ENCODE data around the gene SEMA4D.

Gene SEMA4D

GRCh38 chr9:89363921-89364665, 133.8 kb downstream of the SEMA4D start:
- no peak overlapping the region for H3K4me3 ChIP-seq (ENCODE audit: control insufficient read depth, low read depth, low read length)
- DNase-seq (ENCODE audit: low read depth) = no peak
- no peak for TF ChIP-seq CTCF (IDR thresholded peaks at IDR 0.05; ENCODE audit: control insufficient read depth, insufficient read depth, low read depth, low read length, missing control alignments)

GRCh38 chr9:89363311-89363670, 134.6 kb downstream of the SEMA4D start:
- TF ChIP-seq CTCF (IDR thresholded peaks at IDR 0.05; ENCODE audit: control insufficient read depth, insufficient read depth, low read depth, low read length, missing control alignments) = no peak
- H3K4me3 ChIP-seq (ENCODE audit: control insufficient read depth, low read depth, low read length) = no peak overlapping the region
- no peak for DNase-seq (ENCODE audit: low read depth)

- H3K4me3 ChIP-seq (ENCODE audit: control insufficient read depth, low read depth, low read length) = no peak overlapping the region
- no peak for DNase-seq (ENCODE audit: low read depth)
- TF ChIP-seq CTCF (IDR thresholded peaks at IDR 0.05; ENCODE audit: control insufficient read depth, insufficient read depth, low read depth, low read length, missing control alignments) = no peak
These were observed 135.1 kb downstream of the SEMA4D start for GRCh38 chr9:89362647-89363310.

GRCh38 chr9:89361816-89362646, 135.9 kb downstream of the SEMA4D start:
- no peak for DNase-seq (ENCODE audit: low read depth)
- no peak overlapping the region for H3K4me3 ChIP-seq (ENCODE audit: control insufficient read depth, low read depth, low read length)
- TF ChIP-seq CTCF (IDR thresholded peaks at IDR 0.05; ENCODE audit: control insufficient read depth, insufficient read depth, low read depth, low read length, missing control alignments) = no peak

GRCh38 chr9:89361031-89361430, 136.9 kb downstream of the SEMA4D start:
- no peak for TF ChIP-seq CTCF (IDR thresholded peaks at IDR 0.05; ENCODE audit: control insufficient read depth, insufficient read depth, low read depth, low read length, missing control alignments)

GRCh38 chr9:89360465-89360864, 137.4 kb downstream of the SEMA4D start:
- no peak overlapping the region for H3K4me3 ChIP-seq (ENCODE audit: control insufficient read depth, low read depth, low read length)
- no peak for DNase-seq (ENCODE audit: low read depth)
- no peak for TF ChIP-seq CTCF (IDR thresholded peaks at IDR 0.05; ENCODE audit: control insufficient read depth, insufficient read depth, low read depth, low read length, missing control alignments)

More at GRCh38 chr9:89361031-89361430, 136.9 kb downstream of the SEMA4D start:
- no peak overlapping the region for H3K4me3 ChIP-seq (ENCODE audit: control insufficient read depth, low read depth, low read length)
- DNase-seq (ENCODE audit: low read depth) = no peak

Measured in AG09309 (cell line).